ENCODE data around the gene TMEM106C. TPM values are rescaled to one million over a fixed set of nuclear protein-coding genes. Genes with fewer than 3 reads are reported as not detected.

The TMEM106C gene
- total and polyA plus RNA-seq, 2 experiments from 2014 or later, result 69.4 to 79.8 TPM

DNA sequence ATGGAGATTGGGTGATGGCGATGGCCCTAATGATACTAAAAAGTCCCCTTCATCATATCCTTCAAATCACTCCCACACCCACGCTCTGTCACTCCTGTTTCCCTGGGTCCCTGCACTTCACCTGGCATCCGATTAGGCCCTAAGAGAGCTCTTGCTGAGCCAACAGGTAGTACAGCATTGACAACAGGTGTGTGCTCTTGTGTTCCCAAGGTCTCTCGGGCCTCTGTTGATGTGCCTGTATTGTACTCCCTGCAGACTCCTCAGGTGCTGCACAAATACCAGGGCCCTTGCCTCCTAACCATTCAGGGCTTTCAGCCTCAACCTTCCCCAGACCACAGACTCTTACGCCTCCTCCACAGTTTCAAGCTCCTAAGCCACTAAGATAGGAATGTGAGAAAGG lies 32.8 kb upstream of the TMEM106C start:
- Histone ChIP-seq H3K9ac (no peak overlapping the region), H3K4me3 (no peak overlapping the region), H3K36me3 (ENCODE audit: low read depth) (no peaks in the 10 kb centered on the region), H3K4me2 (ENCODE audit: unreplicated experiment) (no peak overlapping the region), H3K4me1 (ENCODE audit: insufficient read depth) (peaks cover 9% of the 10 kb centered on the region), H3K27me3 (replicated peaks; ENCODE audit: insufficient read depth) (peaks cover 22% of the 10 kb centered on the region), H3K9me3 (ENCODE audit: low read depth) (no peaks in the 10 kb centered on the region), H2AFZ (no peak overlapping the region), H3K79me2 (ENCODE audit: insufficient read depth) (no peaks in the 10 kb centered on the region), H3K27ac (no peak overlapping the region), H4K20me1 (ENCODE audit: insufficient read depth) (no peaks in the 10 kb centered on the region), H3K9me2 (ENCODE audit: insufficient read depth) (no peaks in the 10 kb centered on the region), H3F3A (ENCODE audit: insufficient read depth) (peaks cover 5% of the 10 kb centered on the region)
- no peak for DNase-seq
- in situ Hi-C loops (cut with MboI), result no loop called here
- 65 to 73% methylated on average over 5 of the region's 5 CpGs for WGBS, 2 experiments (ENCODE audit: low coverage in 1 of 2, low lambda C conversion rate in 2 of 2, missing lambda C conversion rate in 2 of 2)
- no peak for TF ChIP-seq EZH2phosphoT487 (IDR thresholded peaks at IDR 0.05; ENCODE audit: insufficient read depth, low read depth)
- no peak for TF ChIP-seq EZH2 (IDR thresholded peaks at IDR 0.05; ENCODE audit: insufficient read depth, poor library complexity, severe bottlenecking)

DNA sequence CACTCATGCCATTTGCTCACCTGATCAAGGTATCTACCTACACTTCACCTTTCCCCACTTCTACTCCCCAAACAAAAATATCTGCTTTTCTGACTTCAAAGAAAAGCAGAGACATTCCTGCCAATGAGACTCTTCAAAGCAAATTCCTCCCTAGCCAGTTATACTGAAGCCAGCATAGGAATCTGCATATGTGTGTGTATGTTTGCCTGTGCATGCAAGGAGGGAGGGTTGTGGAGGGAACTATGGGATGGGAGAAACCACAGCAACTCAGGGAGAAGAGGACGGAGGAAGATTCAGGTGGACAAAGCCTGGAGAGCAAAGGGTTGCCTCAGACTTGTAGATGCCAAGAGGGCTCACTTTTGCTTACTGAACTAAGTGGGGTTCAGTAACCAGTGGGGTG lies 32.2 kb upstream of the TMEM106C start:
- Histone ChIP-seq H3K9ac (no peak overlapping the region), H3K36me3 (ENCODE audit: low read depth) (no peaks in the 10 kb centered on the region), H3K79me2 (ENCODE audit: insufficient read depth) (no peaks in the 10 kb centered on the region), H3K27me3 (replicated peaks; ENCODE audit: insufficient read depth) (peaks cover 22% of the 10 kb centered on the region), H3K27ac (no peak overlapping the region), H4K20me1 (ENCODE audit: insufficient read depth) (no peaks in the 10 kb centered on the region), H3K4me1 (ENCODE audit: insufficient read depth) (peaks cover 10% of the 10 kb centered on the region), H2AFZ (no peak overlapping the region), H3K9me2 (ENCODE audit: insufficient read depth) (no peaks in the 10 kb centered on the region), H3K4me3 (no peak overlapping the region), H3K9me3 (ENCODE audit: low read depth) (no peaks in the 10 kb centered on the region), H3K4me2 (ENCODE audit: unreplicated experiment) (no peak overlapping the region), H3F3A (ENCODE audit: insufficient read depth) (peaks cover 10% of the 10 kb centered on the region)
- 42% methylated on average over 1 of the region's 1 CpG for WGBS, 2 experiments (ENCODE audit: low coverage in 1 of 2, low lambda C conversion rate in 2 of 2, missing lambda C conversion rate in 2 of 2)
- DNase-seq, result no peak
- in situ Hi-C loops (cut with MboI), result no loop called here
- TF ChIP-seq EZH2phosphoT487 (IDR thresholded peaks at IDR 0.05; ENCODE audit: insufficient read depth, low read depth), result no peak
- TF ChIP-seq EZH2 (IDR thresholded peaks at IDR 0.05; ENCODE audit: insufficient read depth, poor library complexity, severe bottlenecking), result no peak

DNA sequence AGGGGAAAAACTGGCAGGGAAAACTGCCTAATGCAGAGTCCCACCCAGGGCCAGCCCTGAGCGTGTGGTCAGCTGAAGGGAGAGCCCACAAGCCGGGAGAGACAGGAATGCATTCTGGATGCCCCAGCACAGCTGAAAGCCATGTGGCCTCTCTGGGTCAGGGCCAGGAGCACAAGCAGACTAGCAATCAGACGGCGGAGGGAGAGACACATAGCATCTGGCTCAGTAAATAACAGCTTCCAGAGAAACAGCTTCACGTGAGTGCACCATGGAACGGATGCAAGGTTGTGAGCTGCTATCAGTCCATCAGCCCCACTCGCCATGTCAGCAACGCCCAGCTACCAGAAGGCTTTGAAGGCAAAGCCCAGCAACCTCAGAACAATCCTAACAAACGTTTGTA lies 28.2 kb upstream of the TMEM106C start:
- peak overlapping the region; percentile 45 for H3K4me2 ChIP-seq (ENCODE audit: unreplicated experiment)
- no peak overlapping the region for H3K27ac ChIP-seq
- H3K9ac ChIP-seq, result no peak overlapping the region
- no peak overlapping the region for H3K4me3 ChIP-seq
- peaks cover 15% of the 10 kb centered on the region for H3K4me1 ChIP-seq (ENCODE audit: insufficient read depth)
- WGBS, 2 experiments (ENCODE audit: low coverage in 1 of 2, low lambda C conversion rate in 2 of 2, missing lambda C conversion rate in 2 of 2), result 9 to 10% methylated on average over 9 of the region's 9 CpGs
- no peaks in the 10 kb centered on the region for H3K36me3 ChIP-seq (ENCODE audit: low read depth)
- 0 out of 2 replicates have a peak overlapping the region, but pooled peaks have one; percentile 9 for H2AFZ ChIP-seq
- H4K20me1 ChIP-seq (ENCODE audit: insufficient read depth), result no peaks in the 10 kb centered on the region
- TF ChIP-seq EZH2 (IDR thresholded peaks at IDR 0.05; ENCODE audit: insufficient read depth, poor library complexity, severe bottlenecking) (no peak), EZH2phosphoT487 (IDR thresholded peaks at IDR 0.05; ENCODE audit: insufficient read depth, low read depth) (no peak)
- no peaks in the 10 kb centered on the region for H3K9me3 ChIP-seq (ENCODE audit: low read depth)
- peak; percentile 89 for DNase-seq
- no peaks in the 10 kb centered on the region for H3K9me2 ChIP-seq (ENCODE audit: insufficient read depth)
- H3F3A ChIP-seq (ENCODE audit: insufficient read depth), result peaks cover 10% of the 10 kb centered on the region
- 0 out of 2 replicates have a peak, but pooled peaks cover 6% of the 10 kb centered on the region for H3K27me3 ChIP-seq (replicated peaks; ENCODE audit: insufficient read depth)
- H3K79me2 ChIP-seq (ENCODE audit: insufficient read depth), result no peaks in the 10 kb centered on the region
- in situ Hi-C loops (cut with MboI), result no loop called here

DNA sequence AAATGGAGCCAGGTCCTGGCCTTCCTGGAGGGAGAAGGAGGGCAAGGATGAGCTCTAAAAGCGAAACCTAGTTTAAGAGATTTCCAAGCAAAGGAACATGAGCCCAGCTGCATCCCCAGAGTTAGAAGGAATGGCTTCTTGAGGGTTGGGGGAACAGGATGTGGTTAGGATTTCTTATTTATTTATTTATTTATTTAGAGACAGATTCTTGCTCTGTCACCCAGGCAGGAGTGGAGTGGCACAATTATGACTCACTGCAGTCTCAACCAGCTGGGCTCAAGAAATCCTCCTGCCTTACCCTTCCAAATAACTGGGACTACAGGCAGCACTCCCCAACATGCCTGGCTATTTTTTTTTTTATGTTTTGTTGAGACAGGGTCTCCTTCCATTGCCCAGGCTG lies 25.3 kb upstream of the TMEM106C start:
- no peaks in the 10 kb centered on the region for H3K9me2 ChIP-seq (ENCODE audit: insufficient read depth)
- no peaks in the 10 kb centered on the region for H3K9me3 ChIP-seq (ENCODE audit: low read depth)
- no peak overlapping the region for H3K27ac ChIP-seq
- no peak overlapping the region for H3K9ac ChIP-seq
- no peak overlapping the region for H3K4me3 ChIP-seq
- DNase-seq, result peak; percentile 42
- H3F3A ChIP-seq (ENCODE audit: insufficient read depth), result peaks cover 10% of the 10 kb centered on the region
- H3K4me1 ChIP-seq (ENCODE audit: insufficient read depth), result peaks cover 15% of the 10 kb centered on the region
- in situ Hi-C loops (cut with MboI), result no loop called here
- H3K36me3 ChIP-seq (ENCODE audit: low read depth), result no peaks in the 10 kb centered on the region
- H4K20me1 ChIP-seq (ENCODE audit: insufficient read depth), result no peaks in the 10 kb centered on the region
- no peak overlapping the region for H2AFZ ChIP-seq
- TF ChIP-seq EZH2phosphoT487 (IDR thresholded peaks at IDR 0.05; ENCODE audit: insufficient read depth, low read depth), result no peak
- no peak for TF ChIP-seq EZH2 (IDR thresholded peaks at IDR 0.05; ENCODE audit: insufficient read depth, poor library complexity, severe bottlenecking)
- 96 to 100% methylated on average over 1 of the region's 1 CpG for WGBS, 2 experiments (ENCODE audit: low coverage in 1 of 2, low lambda C conversion rate in 2 of 2, missing lambda C conversion rate in 2 of 2)
- H3K4me2 ChIP-seq (ENCODE audit: unreplicated experiment), result peak overlapping the region; percentile 5
- H3K27me3 ChIP-seq (replicated peaks; ENCODE audit: insufficient read depth), result no peaks in the 10 kb centered on the region
- H3K79me2 ChIP-seq (ENCODE audit: insufficient read depth), result no peaks in the 10 kb centered on the region

DNA sequence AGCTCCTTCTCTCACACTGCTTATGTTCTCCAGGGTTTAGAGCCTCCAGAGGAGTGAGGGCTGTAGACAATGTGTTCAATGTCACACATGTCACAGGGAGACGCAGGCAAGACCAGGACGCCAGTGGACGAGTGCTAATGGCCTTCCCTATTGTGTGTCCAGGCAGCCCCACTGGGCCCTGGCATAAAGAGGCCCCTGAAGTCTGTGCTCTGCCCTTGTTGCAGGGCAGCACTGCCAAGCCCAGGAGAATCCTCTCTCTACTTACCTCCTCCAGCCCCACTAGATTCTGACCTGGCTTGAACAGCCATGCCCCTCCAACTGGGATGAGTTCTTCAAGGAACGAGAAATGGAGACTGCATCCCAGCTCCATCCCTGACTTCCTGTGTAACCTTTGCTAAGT lies 24.8 kb upstream of the TMEM106C start:
- in situ Hi-C loops (cut with MboI), result no loop called here
- H3K36me3 ChIP-seq (ENCODE audit: low read depth), result no peaks in the 10 kb centered on the region
- WGBS, 2 experiments (ENCODE audit: low coverage in 1 of 2, low lambda C conversion rate in 2 of 2, missing lambda C conversion rate in 2 of 2), result 97% methylated on average over 4 of the region's 4 CpGs

More for the DNA sequence above, 24.8 kb upstream of the TMEM106C start:
- H2AFZ ChIP-seq, result no peak overlapping the region
- no peak overlapping the region for H3K9ac ChIP-seq
- H4K20me1 ChIP-seq (ENCODE audit: insufficient read depth), result no peaks in the 10 kb centered on the region
- no peak overlapping the region for H3K4me3 ChIP-seq
- H3K4me1 ChIP-seq (ENCODE audit: insufficient read depth), result peaks cover 15% of the 10 kb centered on the region
- DNase-seq, result no peak
- H3K4me2 ChIP-seq (ENCODE audit: unreplicated experiment), result no peak overlapping the region
- H3K27ac ChIP-seq, result no peak overlapping the region
- H3K27me3 ChIP-seq (replicated peaks; ENCODE audit: insufficient read depth), result no peaks in the 10 kb centered on the region
- no peaks in the 10 kb centered on the region for H3K79me2 ChIP-seq (ENCODE audit: insufficient read depth)
- TF ChIP-seq EZH2phosphoT487 (IDR thresholded peaks at IDR 0.05; ENCODE audit: insufficient read depth, low read depth) (no peak), EZH2 (IDR thresholded peaks at IDR 0.05; ENCODE audit: insufficient read depth, poor library complexity, severe bottlenecking) (no peak)
- H3F3A ChIP-seq (ENCODE audit: insufficient read depth), result peaks cover 10% of the 10 kb centered on the region
- H3K9me3 ChIP-seq (ENCODE audit: low read depth), result no peaks in the 10 kb centered on the region
- H3K9me2 ChIP-seq (ENCODE audit: insufficient read depth), result no peaks in the 10 kb centered on the region

All from GM23248 (cell line).